ENCODE results near the gene ADCY10.
"Not testable (repeated sequence)": the region's sequence is repeated elsewhere in the genome, so short reads cannot be mapped to it uniquely, and the experiment has no call there.

ADCY10 gene

DNA sequence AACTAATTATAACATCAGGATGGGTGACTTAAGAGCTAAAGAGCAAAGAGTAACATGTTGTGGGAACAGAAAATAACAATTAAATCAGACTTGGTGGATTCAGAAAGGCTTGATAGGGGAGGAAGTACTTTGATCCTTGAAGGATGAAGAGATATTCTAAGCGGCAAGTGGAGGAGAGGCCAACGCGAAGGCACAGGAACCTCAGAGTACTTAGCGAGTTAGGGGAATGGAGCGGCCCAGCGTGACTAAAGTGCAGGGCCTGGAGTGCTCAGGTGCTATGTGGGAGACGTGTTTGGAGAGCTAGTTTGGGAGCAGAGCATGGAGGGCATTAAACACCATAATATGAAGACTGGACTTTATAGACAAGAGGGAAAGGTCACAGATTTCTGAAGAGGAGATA lies 64.3 kb downstream of the ADCY10 start:
- H3K36me3 ChIP-seq (ENCODE audit: insufficient read depth, low read length): no peaks in the 10 kb centered on the region
- 93% methylated on average over 7 of the region's 7 CpGs for WGBS
- no peak overlapping the region for H3K27ac ChIP-seq (ENCODE audit: low read depth, low read length)
- H3K27me3 ChIP-seq (ENCODE audit: insufficient read depth, low read length): no peaks in the 10 kb centered on the region
- no peaks in the 10 kb centered on the region for H3K9me3 ChIP-seq (ENCODE audit: insufficient read depth, low read depth, low read length)
- no peak overlapping the region for H3K9ac ChIP-seq (ENCODE audit: low read depth, low read length)
- H3K4me1 ChIP-seq (ENCODE audit: insufficient read depth, low read length): peaks cover 3% of the 10 kb centered on the region; the same call in 1 of the 2 replicates
- no peak overlapping the region for H3K4me3 ChIP-seq (ENCODE audit: low read length)

DNA sequence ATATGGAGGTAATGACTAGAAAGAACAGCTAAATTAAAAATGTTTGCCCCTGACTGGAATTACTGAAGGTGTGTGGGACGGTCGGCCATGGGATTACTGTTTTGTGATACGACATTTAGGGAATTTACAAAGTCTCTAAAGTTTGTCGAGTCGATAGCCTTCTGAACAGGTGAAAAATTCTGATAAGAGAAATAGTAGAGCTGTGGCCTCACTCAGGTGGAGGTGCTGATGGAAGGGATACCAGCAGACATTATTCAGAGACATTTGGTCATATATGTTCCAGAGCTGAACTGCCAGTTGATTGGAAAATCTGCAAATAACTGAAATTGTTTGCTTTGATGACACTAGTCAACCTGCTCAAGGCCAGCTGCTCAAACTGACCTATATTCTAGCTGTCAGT lies 71.1 kb downstream of the ADCY10 start:
- H3K27ac ChIP-seq (ENCODE audit: low read depth, low read length): no peak overlapping the region
- H3K4me1 ChIP-seq (ENCODE audit: insufficient read depth, low read length): no peaks in the 10 kb centered on the region; the same call in 1 of the 2 replicates
- no peak overlapping the region for H3K4me3 ChIP-seq (ENCODE audit: low read length)
- H3K9me3 ChIP-seq (ENCODE audit: insufficient read depth, low read depth, low read length): no peaks in the 10 kb centered on the region
- H3K9ac ChIP-seq (ENCODE audit: low read depth, low read length): no peak overlapping the region
- no peaks in the 10 kb centered on the region for H3K27me3 ChIP-seq (ENCODE audit: insufficient read depth, low read length)
- 95% methylated on average over 5 of the region's 5 CpGs for WGBS
- no peaks in the 10 kb centered on the region for H3K36me3 ChIP-seq (ENCODE audit: insufficient read depth, low read length)

- H3K27ac ChIP-seq (ENCODE audit: low read depth, low read length): no peak overlapping the region
- no peaks in the 10 kb centered on the region for H3K9me3 ChIP-seq (ENCODE audit: insufficient read depth, low read depth, low read length)
- no peaks in the 10 kb centered on the region for H3K36me3 ChIP-seq (ENCODE audit: insufficient read depth, low read length)
- H3K4me1 ChIP-seq (ENCODE audit: insufficient read depth, low read length): no peaks in the 10 kb centered on the region; the same call in 1 of the 2 replicates
- no peak overlapping the region for H3K4me3 ChIP-seq (ENCODE audit: low read length)
- no peaks in the 10 kb centered on the region for H3K27me3 ChIP-seq (ENCODE audit: insufficient read depth, low read length)
- H3K9ac ChIP-seq (ENCODE audit: low read depth, low read length): no peak overlapping the region
- WGBS: 93% methylated on average over 3 of the region's 3 CpGs
Observed at GRCh38 chr1:167841530-167841929, 72.4 kb downstream of the ADCY10 start.

GRCh38 chr1:167839009-167839408 lies 74.9 kb downstream of the ADCY10 start:
- H3K27me3 ChIP-seq (ENCODE audit: insufficient read depth, low read length): no peaks in the 10 kb centered on the region
- WGBS: 96% methylated on average over 2 of the region's 2 CpGs
- no peaks in the 10 kb centered on the region; the same call in 1 of the 2 replicates for H3K4me1 ChIP-seq (ENCODE audit: insufficient read depth, low read length)
- no peaks in the 10 kb centered on the region for H3K9me3 ChIP-seq (ENCODE audit: insufficient read depth, low read depth, low read length)
- no peak overlapping the region for H3K27ac ChIP-seq (ENCODE audit: low read depth, low read length)
- H3K36me3 ChIP-seq (ENCODE audit: insufficient read depth, low read length): no peaks in the 10 kb centered on the region
- H3K4me3 ChIP-seq (ENCODE audit: low read length): no peak overlapping the region
- no peak overlapping the region for H3K9ac ChIP-seq (ENCODE audit: low read depth, low read length)

- Histone ChIP-seq H3K4me1 (ENCODE audit: insufficient read depth, low read length) (no peaks in the 10 kb centered on the region; the same call in 1 of the 2 replicates), H3K9me3 (ENCODE audit: insufficient read depth, low read depth, low read length) (no peaks in the 10 kb centered on the region), H3K27ac (ENCODE audit: low read depth, low read length) (no peak overlapping the region), H3K9ac (ENCODE audit: low read depth, low read length) (no peak overlapping the region), H3K27me3 (ENCODE audit: insufficient read depth, low read length) (no peaks in the 10 kb centered on the region), H3K4me3 (ENCODE audit: low read length) (no peak overlapping the region), H3K36me3 (ENCODE audit: insufficient read depth, low read length) (no peaks in the 10 kb centered on the region)
- WGBS: 100% methylated on average over 1 of the region's 2 CpGs
Observed at GRCh38 chr1:167837326-167837725, 76.6 kb downstream of the ADCY10 start.

DNA sequence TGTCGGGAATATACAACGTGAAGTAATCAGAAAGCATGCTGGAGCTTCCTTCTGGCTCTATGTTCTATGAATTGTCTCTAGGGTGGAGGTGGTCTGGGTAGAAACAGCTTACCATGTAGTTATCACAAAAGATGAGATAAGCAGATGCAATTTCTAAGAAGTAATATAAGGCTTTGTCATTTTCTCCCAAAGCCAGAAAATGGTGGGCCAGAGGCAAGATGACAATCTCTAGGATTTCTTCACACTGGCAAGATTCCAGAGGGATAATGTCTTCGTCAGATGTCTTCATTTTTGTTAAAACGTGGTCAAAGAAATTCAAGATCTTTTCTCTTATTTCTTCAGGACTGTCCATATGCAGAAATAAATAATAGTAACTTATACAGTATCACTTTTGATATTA lies 77.7 kb downstream of the ADCY10 start:
- WGBS: 94% methylated on average over 4 of the region's 4 CpGs
- Histone ChIP-seq H3K27me3 (ENCODE audit: insufficient read depth, low read length) (no peaks in the 10 kb centered on the region), H3K27ac (ENCODE audit: low read depth, low read length) (no peak overlapping the region), H3K9ac (ENCODE audit: low read depth, low read length) (no peak overlapping the region), H3K4me3 (ENCODE audit: low read length) (no peak overlapping the region), H3K36me3 (ENCODE audit: insufficient read depth, low read length) (no peaks in the 10 kb centered on the region), H3K9me3 (ENCODE audit: insufficient read depth, low read depth, low read length) (no peaks in the 10 kb centered on the region), H3K4me1 (ENCODE audit: insufficient read depth, low read length) (no peaks in the 10 kb centered on the region; the same call in 1 of the 2 replicates)

DNA sequence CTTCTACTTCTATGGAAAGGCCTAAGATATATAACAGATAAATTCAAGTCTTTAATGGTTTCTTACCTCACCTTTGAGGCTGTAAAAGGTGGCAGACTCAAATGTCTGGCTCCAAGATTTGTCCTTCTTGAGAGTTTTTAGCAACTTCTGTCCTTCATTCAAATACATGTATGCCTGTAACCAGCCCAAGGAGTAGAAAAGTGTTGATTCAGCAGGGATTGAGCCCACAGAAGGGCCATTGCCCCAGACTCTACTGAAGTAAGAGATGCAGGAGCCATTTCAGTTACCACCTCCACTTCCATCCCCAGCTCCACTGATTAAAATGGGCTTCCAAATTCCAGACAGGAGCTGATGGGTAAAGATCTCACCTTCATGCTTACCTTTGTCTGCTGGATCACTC lies 80.0 kb downstream of the ADCY10 start:
- no peak overlapping the region for H3K27ac ChIP-seq (ENCODE audit: low read depth, low read length)
- H3K27me3 ChIP-seq (ENCODE audit: insufficient read depth, low read length): no peaks in the 10 kb centered on the region
- peaks cover 11% of the 10 kb centered on the region for H3K4me1 ChIP-seq (ENCODE audit: insufficient read depth, low read length)
- H3K9ac ChIP-seq (ENCODE audit: low read depth, low read length): no peak overlapping the region
- no peaks in the 10 kb centered on the region for H3K36me3 ChIP-seq (ENCODE audit: insufficient read depth, low read length)
- H3K9me3 ChIP-seq (ENCODE audit: insufficient read depth, low read depth, low read length): no peaks in the 10 kb centered on the region
- H3K4me3 ChIP-seq (ENCODE audit: low read length): no peak overlapping the region

- WGBS: 84% methylated on average over 5 of the region's 5 CpGs
- H3K9ac ChIP-seq (ENCODE audit: low read depth, low read length): no peak overlapping the region
Observed at GRCh38 chr1:167832693-167833092, 81.2 kb downstream of the ADCY10 start.

GRCh38 chr1:167830668-167831067 lies 83.3 kb downstream of the ADCY10 start:
- H3K9me3 ChIP-seq (ENCODE audit: insufficient read depth, low read depth, low read length); H3K4me3 ChIP-seq (ENCODE audit: low read length); H3K36me3 ChIP-seq (ENCODE audit: insufficient read depth, low read length); H3K27ac ChIP-seq (ENCODE audit: low read depth, low read length); H3K27me3 ChIP-seq (ENCODE audit: insufficient read depth, low read length); H3K9ac ChIP-seq (ENCODE audit: low read depth, low read length): not testable (repeated sequence)
- 75% methylated on average over 5 of the region's 5 CpGs for WGBS
- peaks cover 11% of the 10 kb centered on the region; the same call in 1 of the 2 replicates for H3K4me1 ChIP-seq (ENCODE audit: insufficient read depth, low read length)

More at GRCh38 chr1:167832693-167833092, 81.2 kb downstream of the ADCY10 start:
- H3K36me3 ChIP-seq (ENCODE audit: insufficient read depth, low read length): no peaks in the 10 kb centered on the region
- no peak overlapping the region for H3K4me3 ChIP-seq (ENCODE audit: low read length)
- H3K27ac ChIP-seq (ENCODE audit: low read depth, low read length): no peak overlapping the region
- H3K9me3 ChIP-seq (ENCODE audit: insufficient read depth, low read depth, low read length): no peaks in the 10 kb centered on the region
- no peaks in the 10 kb centered on the region for H3K27me3 ChIP-seq (ENCODE audit: insufficient read depth, low read length)
- peaks cover 11% of the 10 kb centered on the region; the same call in 1 of the 2 replicates for H3K4me1 ChIP-seq (ENCODE audit: insufficient read depth, low read length)

DNA sequence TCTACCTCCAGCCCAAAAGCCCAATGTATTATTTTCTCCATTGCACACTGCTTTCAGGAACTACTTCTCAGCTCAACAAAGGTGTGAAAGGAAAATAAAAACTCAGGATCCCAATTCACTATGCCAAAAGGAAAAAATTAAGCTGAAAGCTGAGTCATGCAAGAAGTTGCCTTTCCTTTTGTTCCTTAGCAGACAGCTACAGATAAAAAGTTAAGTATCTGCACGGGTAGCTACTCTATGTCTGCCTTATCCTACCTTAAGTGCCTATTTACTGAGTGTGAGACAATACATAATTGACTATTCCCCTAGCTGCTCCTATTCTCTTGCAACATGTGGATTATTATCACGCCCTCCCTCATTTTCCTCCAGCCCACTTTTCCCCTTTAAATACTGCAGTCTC lies 84.1 kb downstream of the ADCY10 start:
- Histone ChIP-seq H3K9me3 (ENCODE audit: insufficient read depth, low read depth, low read length) (no peaks in the 10 kb centered on the region), H3K9ac (ENCODE audit: low read depth, low read length) (no peak overlapping the region), H3K4me1 (ENCODE audit: insufficient read depth, low read length) (peaks cover 11% of the 10 kb centered on the region; the same call in 1 of the 2 replicates), H3K4me3 (ENCODE audit: low read length) (no peak overlapping the region), H3K27ac (ENCODE audit: low read depth, low read length) (no peak overlapping the region), H3K36me3 (ENCODE audit: insufficient read depth, low read length) (no peaks in the 10 kb centered on the region), H3K27me3 (ENCODE audit: insufficient read depth, low read length) (no peaks in the 10 kb centered on the region)
- WGBS: 73% methylated on average over 2 of the region's 2 CpGs

- Histone ChIP-seq H3K9ac (ENCODE audit: low read depth, low read length) (no peak overlapping the region), H3K4me1 (ENCODE audit: insufficient read depth, low read length) (peaks cover 15% of the 10 kb centered on the region), H3K4me3 (ENCODE audit: low read length) (no peak overlapping the region), H3K27me3 (ENCODE audit: insufficient read depth, low read length) (no peaks in the 10 kb centered on the region), H3K36me3 (ENCODE audit: insufficient read depth, low read length) (no peaks in the 10 kb centered on the region), H3K27ac (ENCODE audit: low read depth, low read length) (no peak overlapping the region), H3K9me3 (ENCODE audit: insufficient read depth, low read depth, low read length) (no peaks in the 10 kb centered on the region)
- WGBS: 91% methylated on average over 4 of the region's 4 CpGs
Observed at GRCh38 chr1:167826127-167826526, 87.8 kb downstream of the ADCY10 start.

- H3K9ac ChIP-seq (ENCODE audit: low read depth, low read length): no peak overlapping the region
- no peak overlapping the region for H3K27ac ChIP-seq (ENCODE audit: low read depth, low read length)
- H3K4me1 ChIP-seq (ENCODE audit: insufficient read depth, low read length): peaks cover 18% of the 10 kb centered on the region
- H3K9me3 ChIP-seq (ENCODE audit: insufficient read depth, low read depth, low read length): no peaks in the 10 kb centered on the region
- H3K4me3 ChIP-seq (ENCODE audit: low read length): no peak overlapping the region
- H3K27me3 ChIP-seq (ENCODE audit: insufficient read depth, low read length): no peaks in the 10 kb centered on the region
- WGBS: 93% methylated on average over 3 of the region's 4 CpGs
- H3K36me3 ChIP-seq (ENCODE audit: insufficient read depth, low read length): no peaks in the 10 kb centered on the region
Observed at GRCh38 chr1:167825419-167826079, 88.4 kb downstream of the ADCY10 start.
